Progenitor cell of endocrine pancreas (in vitro differentiated cells): ENCODE results near the gene CYBA. TPM values are rescaled to one million over a fixed set of nuclear protein-coding genes. Genes with fewer than 3 reads are reported as not detected.
A peak's percentile ranks its signal among the peaks of the same experiment; 100 is the strongest.

Experiments used
- DNase-seq: peaks from one replicate; pipeline ENCODE4 v3.0.0; 2021; ENCODE audit warnings: low spot score; ENCODE audit not compliant: unreplicated experiment
- H3K27ac Mint-ChIP-seq: 2 replicates; pipeline ENCODE4 v1.8.0; 2021; ENCODE audit warnings: mild to moderate bottlenecking, moderate library complexity, mixed read lengths
- H3K27me3 Mint-ChIP-seq: 2 replicates; pipeline ENCODE4 v1.8.0; 2021; ENCODE audit warnings: mixed read lengths
- H3K36me3 Mint-ChIP-seq: 2 replicates; pipeline ENCODE4 v1.8.0; 2022; ENCODE audit warnings: mixed read lengths; ENCODE audit not compliant: insufficient read depth
- H3K4me1 Mint-ChIP-seq: 2 replicates; pipeline ENCODE4 v1.8.0; 2021; ENCODE audit warnings: low read depth, mixed read lengths
- H3K4me3 Mint-ChIP-seq: 2 replicates; pipeline ENCODE4 v1.8.0; 2021; ENCODE audit warnings: low read depth, mild to moderate bottlenecking, moderate library complexity, mixed read lengths
- H3K9me3 Mint-ChIP-seq: 2 replicates; pipeline ENCODE4 v1.8.0; 2021; ENCODE audit warnings: low read depth, mixed read lengths
- total RNA-seq: library from RNA; stranded (reverse); gene quantifications from 2 replicates; pipeline ENCODE4 v1.2.1, GENCODE V29; 2021
- TF ChIP-seq, protein P1 (sequence below): fragments of 200-600 bp; sonication (generic); IDR thresholded peaks from one replicate; pipeline ENCODE4 v1.5.0; 2021; ENCODE audit warnings: antibody characterized with exemption, mild to moderate bottlenecking; ENCODE audit not compliant: unreplicated experiment

CYBA gene
- total RNA-seq, 1 donor from 2014 or later: 111 TPM

DNA sequence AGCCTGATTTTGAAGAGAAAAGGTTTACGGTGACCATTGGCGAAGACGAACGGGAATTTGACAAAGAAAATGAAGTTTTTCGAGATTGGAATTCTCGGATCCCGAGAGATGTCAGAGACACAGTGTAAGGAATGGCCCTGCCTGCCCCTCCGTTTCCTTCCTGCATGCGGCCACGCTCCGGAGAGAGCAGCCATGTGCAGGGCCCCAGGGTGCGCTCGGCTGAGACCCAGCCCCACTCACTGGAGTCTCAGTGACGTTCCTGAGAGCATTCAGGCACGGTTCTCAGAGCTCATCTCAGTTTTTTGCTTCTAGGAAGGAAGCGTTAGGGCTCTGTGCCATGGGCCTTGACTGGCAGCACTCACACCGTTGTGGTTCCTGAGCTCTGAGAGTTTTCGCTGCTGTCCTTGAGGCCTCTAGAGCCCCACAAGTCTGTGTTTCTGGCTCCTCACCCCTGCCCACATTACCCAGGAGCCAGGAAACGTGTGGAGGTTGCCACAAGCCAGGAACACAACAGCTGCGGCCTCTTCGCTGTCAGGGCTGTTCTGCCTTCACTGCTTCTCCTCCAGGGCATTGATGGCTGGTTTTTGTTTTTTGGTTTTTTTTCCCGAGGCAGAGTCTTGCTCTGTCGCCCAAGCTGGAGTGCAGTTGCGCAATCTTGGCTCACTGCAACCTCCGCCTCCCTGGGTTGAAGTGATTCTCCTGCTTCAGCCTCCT, 50.9 kb downstream of the CYBA start:
- H3K4me1 Mint-ChIP-seq: peaks cover 6% of the 10 kb centered on the region
- DNase-seq: no peak
- TF ChIP-seq, protein P1, sequence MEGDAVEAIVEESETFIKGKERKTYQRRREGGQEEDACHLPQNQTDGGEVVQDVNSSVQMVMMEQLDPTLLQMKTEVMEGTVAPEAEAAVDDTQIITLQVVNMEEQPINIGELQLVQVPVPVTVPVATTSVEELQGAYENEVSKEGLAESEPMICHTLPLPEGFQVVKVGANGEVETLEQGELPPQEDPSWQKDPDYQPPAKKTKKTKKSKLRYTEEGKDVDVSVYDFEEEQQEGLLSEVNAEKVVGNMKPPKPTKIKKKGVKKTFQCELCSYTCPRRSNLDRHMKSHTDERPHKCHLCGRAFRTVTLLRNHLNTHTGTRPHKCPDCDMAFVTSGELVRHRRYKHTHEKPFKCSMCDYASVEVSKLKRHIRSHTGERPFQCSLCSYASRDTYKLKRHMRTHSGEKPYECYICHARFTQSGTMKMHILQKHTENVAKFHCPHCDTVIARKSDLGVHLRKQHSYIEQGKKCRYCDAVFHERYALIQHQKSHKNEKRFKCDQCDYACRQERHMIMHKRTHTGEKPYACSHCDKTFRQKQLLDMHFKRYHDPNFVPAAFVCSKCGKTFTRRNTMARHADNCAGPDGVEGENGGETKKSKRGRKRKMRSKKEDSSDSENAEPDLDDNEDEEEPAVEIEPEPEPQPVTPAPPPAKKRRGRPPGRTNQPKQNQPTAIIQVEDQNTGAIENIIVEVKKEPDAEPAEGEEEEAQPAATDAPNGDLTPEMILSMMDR: no peak
- H3K27me3 Mint-ChIP-seq: no peaks in the 10 kb centered on the region
- H3K36me3 Mint-ChIP-seq: peaks cover 18% of the 10 kb centered on the region
- H3K4me3 Mint-ChIP-seq: no peak overlapping the region
- peak overlapping the region; percentile 24 for H3K27ac Mint-ChIP-seq
- no peaks in the 10 kb centered on the region for H3K9me3 Mint-ChIP-seq

DNA sequence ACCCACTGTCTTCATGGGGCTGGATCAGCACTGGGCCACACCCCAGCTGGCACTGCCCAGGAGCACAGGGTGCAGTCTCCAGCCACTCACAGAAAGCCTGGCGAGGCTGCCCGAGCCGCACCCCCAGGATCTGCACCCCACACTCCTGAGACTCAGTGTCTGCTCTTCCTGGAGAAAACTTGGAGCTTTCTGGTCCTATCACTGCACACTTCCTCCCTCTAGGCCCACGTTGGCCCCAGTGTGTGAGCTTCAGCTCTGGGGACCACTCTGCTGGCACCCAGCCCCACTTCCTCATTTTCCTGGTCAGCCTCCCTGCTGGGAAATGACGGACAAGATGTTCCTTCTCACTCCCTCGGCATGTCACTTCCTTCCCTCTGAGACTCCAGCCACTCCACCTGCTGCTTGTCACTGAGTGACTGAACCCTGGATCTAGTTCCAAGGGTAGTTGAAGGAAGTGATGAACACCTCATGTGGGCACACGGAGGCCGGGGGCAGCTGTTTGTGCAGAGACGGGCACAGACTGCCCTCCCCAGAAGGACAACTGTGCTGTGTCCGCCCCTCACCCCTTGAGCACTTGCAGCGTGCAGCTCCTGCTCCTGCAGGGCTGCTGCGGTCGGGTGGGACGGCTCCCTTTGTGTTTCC, 51.6 kb downstream of the CYBA start:
- peaks cover 18% of the 10 kb centered on the region for H3K36me3 Mint-ChIP-seq

DNA sequence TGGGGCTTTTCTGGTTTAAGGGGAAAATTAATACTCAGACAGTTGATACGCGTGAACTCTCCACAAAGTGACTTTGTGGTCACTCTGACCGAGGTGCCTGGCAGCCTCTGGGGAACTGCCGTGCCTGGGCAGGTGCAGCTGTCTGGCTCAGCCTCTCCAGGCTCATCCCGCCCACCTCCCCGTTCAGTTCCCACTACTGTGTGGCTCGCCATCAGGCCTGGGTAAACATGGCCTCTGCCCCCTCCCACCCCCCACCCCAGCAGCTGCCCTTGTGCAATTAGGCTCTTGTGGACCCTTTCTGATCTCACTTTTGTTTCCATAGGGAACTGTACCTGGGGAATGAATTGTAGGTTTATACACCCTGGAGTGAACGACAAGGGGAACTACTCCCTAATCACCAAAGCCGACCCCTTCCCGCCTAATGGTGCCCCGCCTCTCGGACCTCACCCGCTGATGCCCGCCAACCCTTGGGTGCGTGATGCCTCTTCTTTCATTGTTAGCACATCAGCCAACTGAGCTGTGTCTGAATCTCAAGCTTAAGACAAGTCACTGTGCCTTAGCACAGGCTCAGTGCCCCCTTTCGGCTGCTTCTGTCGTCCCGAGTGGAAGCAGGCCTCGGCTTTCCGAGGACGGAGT, 52.9 kb downstream of the CYBA start:
- H3K36me3 Mint-ChIP-seq: peaks cover 16% of the 10 kb centered on the region
- no peak for DNase-seq
- peaks cover 6% of the 10 kb centered on the region for H3K4me1 Mint-ChIP-seq
- no peaks in the 10 kb centered on the region for H3K9me3 Mint-ChIP-seq
- no peak overlapping the region for H3K27ac Mint-ChIP-seq
- H3K27me3 Mint-ChIP-seq: no peaks in the 10 kb centered on the region
- TF ChIP-seq, protein P1: no peak
- H3K4me3 Mint-ChIP-seq: no peak overlapping the region

More for the DNA sequence above, 51.6 kb downstream of the CYBA start:
- TF ChIP-seq, protein P1: no peak
- Mint-ChIP-seq H3K27me3 (no peaks in the 10 kb centered on the region), H3K9me3 (no peaks in the 10 kb centered on the region), H3K4me3 (no peak overlapping the region), H3K4me1 (peaks cover 6% of the 10 kb centered on the region), H3K27ac (peak overlapping the region; percentile 24)
- no peak for DNase-seq

DNA sequence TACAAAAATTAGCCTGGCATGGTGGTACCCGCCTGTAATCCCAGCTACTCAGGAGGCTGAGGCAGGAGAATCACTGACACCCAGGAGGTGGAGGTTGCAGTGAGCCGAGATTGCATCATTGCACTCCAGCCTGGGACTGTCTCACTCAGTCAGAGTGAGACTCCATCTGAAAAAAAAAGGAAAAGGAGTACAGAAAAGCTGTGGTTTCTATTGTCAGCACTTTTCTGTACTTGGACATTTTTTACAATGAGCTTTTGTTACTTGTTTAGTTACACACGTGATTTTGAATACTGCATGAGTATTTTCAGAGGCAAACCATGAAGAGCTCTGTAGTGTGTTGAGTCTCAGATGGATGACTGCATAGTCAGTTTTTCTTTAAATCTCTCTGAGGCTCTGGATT, 54.4 kb downstream of the CYBA start:
- H3K4me1 Mint-ChIP-seq: peaks cover 6% of the 10 kb centered on the region
- peaks cover 21% of the 10 kb centered on the region for H3K36me3 Mint-ChIP-seq
- H3K4me3 Mint-ChIP-seq: no peak overlapping the region
- H3K27ac Mint-ChIP-seq: no peak overlapping the region
- TF ChIP-seq, protein P1: no peak
- H3K27me3 Mint-ChIP-seq: no peaks in the 10 kb centered on the region
- no peak for DNase-seq
- H3K9me3 Mint-ChIP-seq: no peaks in the 10 kb centered on the region

DNA sequence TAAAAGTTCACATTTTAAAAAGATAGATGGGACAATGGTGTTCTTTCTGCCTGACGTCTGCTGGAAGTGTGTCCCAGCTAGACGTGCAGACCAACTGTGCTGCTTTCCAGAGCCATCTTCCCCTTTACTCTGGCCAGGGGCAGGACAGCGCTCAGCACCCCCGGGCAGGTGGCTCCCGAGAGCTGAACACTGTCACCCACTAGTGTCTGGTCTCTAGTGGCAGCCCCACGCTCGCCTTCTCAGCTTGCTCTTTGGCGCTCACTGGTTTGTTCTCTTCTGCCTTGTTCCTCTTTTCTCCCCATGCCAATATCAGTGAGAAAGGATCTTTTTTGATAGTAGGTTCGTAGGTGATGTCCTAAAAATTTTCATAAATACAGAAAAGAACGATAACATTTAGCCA, 54.9 kb downstream of the CYBA start:
- Mint-ChIP-seq H3K9me3 (no peaks in the 10 kb centered on the region), H3K27me3 (no peaks in the 10 kb centered on the region), H3K4me1 (peaks cover 6% of the 10 kb centered on the region), H3K4me3 (no peak overlapping the region), H3K36me3 (peaks cover 21% of the 10 kb centered on the region), H3K27ac (no peak overlapping the region)
- DNase-seq: no peak
- TF ChIP-seq, protein P1: no peak
